ENCODE results near the gene SLITRK4.

GRCh38 chrX:143634309-143634662 lies 1.6 kb downstream of the SLITRK4 start:
- no peak for TF ChIP-seq CTCF (IDR thresholded peaks at IDR 0.05 in 4 of 5, conservative IDR thresholded peaks at IDR 0.05 in 1 of 5)
- TF ChIP-seq POLR2A (IDR thresholded peaks at IDR 0.05) = no peak

Measured in gastrocnemius medialis (tissue), 4 donors.